Measurements from ENCODE around the gene SBNO2. TPM values are rescaled to one million over a fixed set of nuclear protein-coding genes. Genes with fewer than 3 reads are reported as not detected.

SBNO2 gene, protein sequence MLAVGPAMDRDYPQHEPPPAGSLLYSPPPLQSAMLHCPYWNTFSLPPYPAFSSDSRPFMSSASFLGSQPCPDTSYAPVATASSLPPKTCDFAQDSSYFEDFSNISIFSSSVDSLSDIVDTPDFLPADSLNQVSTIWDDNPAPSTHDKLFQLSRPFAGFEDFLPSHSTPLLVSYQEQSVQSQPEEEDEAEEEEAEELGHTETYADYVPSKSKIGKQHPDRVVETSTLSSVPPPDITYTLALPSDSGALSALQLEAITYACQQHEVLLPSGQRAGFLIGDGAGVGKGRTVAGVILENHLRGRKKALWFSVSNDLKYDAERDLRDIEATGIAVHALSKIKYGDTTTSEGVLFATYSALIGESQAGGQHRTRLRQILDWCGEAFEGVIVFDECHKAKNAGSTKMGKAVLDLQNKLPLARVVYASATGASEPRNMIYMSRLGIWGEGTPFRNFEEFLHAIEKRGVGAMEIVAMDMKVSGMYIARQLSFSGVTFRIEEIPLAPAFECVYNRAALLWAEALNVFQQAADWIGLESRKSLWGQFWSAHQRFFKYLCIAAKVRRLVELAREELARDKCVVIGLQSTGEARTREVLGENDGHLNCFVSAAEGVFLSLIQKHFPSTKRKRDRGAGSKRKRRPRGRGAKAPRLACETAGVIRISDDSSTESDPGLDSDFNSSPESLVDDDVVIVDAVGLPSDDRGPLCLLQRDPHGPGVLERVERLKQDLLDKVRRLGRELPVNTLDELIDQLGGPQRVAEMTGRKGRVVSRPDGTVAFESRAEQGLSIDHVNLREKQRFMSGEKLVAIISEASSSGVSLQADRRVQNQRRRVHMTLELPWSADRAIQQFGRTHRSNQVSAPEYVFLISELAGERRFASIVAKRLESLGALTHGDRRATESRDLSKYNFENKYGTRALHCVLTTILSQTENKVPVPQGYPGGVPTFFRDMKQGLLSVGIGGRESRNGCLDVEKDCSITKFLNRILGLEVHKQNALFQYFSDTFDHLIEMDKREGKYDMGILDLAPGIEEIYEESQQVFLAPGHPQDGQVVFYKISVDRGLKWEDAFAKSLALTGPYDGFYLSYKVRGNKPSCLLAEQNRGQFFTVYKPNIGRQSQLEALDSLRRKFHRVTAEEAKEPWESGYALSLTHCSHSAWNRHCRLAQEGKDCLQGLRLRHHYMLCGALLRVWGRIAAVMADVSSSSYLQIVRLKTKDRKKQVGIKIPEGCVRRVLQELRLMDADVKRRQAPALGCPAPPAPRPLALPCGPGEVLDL (N-terminal part only)
- 26.6 TPM for total RNA-seq

DNA sequence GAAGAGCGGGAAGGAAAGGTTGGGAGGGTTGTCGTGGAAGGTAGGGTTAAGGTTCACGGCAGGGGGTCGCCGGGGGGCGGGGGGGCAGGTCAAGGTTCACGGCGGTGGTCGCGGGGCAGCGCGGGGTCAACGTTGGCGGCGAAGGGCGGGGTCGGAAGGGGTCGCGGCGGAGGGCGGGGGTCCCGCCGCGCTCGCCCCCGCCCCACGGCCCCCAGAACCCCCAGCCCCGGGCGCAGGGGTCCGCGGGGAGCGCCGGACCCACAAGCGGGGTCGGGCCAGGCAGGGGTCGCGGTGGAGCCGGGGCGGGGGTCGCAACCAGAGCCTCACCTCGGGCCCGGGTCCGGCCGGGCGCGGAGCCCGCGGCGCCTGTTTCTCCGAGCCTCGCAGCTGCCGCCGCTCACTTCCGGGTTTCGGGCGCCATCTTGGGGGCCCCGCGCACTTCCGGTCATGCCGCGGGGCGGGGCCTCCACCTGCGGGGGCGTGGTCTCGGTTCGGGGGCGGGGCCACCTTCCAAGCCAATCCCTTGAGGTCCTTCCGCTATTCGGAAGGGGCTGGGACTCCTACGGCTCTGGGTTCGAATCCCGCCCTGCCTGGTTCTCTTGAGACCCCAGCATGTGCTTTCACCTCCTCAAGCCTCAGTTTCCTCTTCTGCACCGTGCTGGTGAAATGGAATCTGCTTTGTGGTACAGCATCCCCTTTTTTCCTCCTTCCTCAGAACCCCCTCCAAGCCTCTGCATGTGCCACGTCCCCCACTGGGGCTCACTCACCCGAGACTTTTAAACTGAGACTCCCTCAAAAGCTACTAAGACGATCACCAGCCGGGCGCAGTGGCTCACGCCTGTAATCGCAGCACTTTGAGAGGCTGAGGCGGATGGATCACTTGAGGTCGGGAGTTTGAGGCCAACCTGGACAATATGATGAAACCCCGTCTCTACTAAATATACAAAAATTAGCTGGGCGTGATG lies at the start of gene SBNO2:
TSS of gene SBNO2 (minus strand) at position 424 of the 965 bp plus-strand sequence. CDS start 19,992 bp downstream, outside the sequence.

DNA sequence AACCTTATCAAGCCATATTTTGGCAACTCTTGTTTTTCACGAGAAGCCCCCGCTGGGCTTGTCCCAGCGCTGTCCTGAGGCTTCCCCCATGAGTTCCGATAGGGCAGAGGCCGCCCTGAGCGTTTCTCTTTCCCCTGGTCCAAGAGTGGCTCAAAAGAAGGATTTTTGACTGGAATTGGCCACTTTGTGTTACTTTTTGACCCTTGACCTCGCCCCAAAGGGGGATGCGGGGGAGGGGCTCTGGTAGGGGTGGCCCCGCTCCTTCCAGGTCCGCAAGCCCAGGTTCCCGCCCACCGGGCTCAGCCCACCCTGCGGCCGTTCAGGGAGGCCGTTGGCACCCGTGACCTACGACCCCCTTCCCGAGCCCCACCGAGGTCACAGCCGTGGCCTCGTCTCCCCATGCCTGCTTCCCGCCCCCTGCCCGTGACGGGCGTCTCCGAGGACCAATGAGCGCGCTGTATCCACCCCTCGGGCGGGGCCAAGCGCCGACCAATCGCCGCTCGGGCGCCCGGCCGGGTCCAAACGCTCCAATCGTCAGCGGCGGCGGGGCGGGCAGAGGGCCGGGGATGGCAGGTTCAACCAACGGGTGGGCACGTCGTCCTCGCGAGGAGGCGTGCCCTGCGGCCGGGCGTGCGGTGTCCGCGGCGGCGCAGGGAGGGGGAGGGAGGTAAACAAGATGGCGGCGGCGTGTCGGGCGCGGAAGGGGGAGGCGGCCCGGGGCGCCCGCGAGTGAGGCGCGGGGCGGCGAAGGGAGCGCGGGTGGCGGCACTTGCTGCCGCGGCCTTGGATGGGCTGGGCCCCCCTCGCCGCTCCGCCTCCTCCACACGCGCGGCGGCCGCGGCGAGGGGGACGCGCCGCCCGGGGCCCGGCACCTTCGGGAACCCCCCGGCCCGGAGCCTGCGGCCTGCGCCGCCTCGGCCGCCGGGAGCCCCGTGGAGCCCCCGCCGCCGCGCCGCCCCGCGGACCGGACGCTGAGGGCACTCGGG lies 31.3 kb upstream of the SBNO2 start, which contains the start of gene STK11:
TSS of gene STK11 (plus strand) at position 665 of the 986 bp plus-strand sequence. CDS start 1,136 bp downstream, outside the sequence.

DNA sequence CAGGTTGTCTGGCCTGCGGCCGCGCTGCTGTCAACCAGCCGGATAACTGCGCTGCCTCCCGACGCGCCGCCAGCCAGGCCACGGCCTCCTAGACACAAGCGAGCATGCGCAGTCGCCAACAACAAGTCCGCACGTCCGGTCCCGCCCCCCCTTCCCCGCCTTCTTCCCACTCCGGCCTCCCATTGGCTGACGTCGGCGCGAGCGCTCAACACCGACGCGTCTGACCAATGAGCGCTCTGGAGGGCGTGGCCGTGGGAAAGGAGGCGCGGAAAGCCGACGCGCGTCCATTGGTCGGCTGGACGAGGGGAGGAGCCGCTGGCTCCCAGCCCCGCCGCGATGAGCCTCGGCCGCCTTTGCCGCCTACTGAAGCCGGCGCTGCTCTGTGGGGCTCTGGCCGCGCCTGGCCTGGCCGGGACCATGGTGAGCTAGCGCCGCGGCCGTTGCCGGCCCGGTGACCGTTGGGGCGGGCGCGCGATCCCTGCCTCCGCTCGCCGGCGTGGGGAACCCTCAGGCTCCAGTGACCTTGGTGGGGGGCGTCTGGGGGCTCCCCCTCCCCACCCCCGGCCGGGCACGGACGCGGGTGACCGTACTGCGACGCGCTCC lies 70.3 kb downstream of the SBNO2 start, which contains the start of gene GPX4:
TSS of gene GPX4 (plus strand) at position 287 of the 603 bp plus-strand sequence. CDS start at position 337, 50 bp downstream.

DNA sequence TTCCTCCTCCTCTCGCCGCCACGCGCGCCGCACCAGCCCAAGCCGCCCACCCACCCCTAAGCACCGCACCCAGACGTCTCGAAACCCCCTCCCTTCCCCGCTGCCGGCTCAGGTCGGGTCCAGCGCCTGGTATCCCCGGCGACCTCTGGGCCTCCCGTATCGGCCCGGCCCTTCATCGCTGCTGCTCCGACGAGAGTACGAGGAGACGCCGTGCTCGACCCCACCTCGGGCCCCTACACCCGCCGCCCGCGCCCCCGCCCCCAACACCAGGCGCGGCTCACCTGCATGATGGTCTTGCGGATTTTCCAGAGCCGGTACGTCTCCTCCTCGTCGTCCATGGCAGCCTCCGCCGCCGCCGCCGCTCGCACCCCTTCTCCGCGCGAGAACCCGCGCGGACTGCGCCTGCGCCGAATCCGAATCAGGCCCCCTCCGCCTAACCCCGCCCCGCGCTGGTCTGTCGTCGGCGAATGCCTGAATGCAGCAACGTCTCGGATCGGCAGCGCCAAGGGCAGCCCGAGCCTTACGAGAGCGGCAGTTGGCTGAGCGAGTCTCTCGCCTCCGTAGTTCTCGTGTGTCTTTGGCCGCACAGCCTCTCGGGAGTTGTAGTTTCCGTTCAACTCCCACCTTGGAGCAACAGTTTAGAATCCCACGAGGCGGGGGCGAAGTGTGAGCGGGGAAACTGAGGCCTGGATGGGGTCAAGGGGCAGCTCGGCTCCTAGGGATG lies 78.9 kb downstream of the SBNO2 start, which contains the start of gene POLR2E:
TSS of gene POLR2E (minus strand) at position 398 of the 724 bp plus-strand sequence. CDS start at position 338, 60 bp downstream.

DNA sequence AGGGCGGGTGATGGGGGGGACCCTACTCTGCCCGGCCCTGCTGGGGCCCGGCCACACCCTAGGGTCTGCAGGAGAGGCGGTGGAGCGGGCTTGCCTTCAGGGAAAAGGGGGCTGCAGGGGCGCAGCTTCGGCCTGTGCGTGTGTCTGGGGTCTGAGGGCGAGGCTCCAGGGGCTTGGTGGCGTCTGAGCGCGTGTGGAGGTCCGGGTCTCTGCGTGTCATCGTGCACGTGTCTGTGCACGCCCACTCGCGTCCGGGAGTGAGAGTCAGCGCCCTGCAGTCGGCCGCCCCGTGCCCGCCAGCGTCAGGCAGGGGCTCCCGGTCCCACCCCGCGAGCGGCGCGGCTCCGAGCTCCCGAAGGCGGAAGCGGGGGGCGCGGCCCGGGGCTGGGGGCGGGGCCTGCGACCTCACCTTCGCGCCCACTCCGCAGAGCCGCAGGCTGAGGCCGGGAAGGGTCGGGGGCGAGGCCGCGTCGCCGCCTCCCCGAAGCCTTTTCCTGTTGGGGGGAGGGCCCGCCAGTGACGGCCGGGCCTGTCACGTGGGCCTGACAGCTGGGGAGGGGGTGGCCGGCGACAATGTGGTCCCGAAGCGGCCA lies 107.2 kb downstream of the SBNO2 start, which contains the start of gene ARHGAP45:
TSS of gene ARHGAP45 (plus strand) at position 420 of the 593 bp plus-strand sequence. CDS start 239 bp downstream, outside the sequence.

Other genes starting within 250 kb of the SBNO2 start
- gene ARID3A, start 248.2 kb downstream of the SBNO2 start, total RNA-seq = 56.3 TPM
- gene WDR18, start 189.9 kb downstream of the SBNO2 start, total RNA-seq = 104 TPM
- 0.47 TPM for gene GRIN3B, start 173.8 kb downstream of the SBNO2 start, total RNA-seq
- gene TMEM259, start 153.1 kb downstream of the SBNO2 start, total RNA-seq = 96.6 TPM
- not detected for gene RNU6-2, start 152.7 kb downstream of the SBNO2 start, total RNA-seq
- gene CNN2, start 147.7 kb downstream of the SBNO2 start, total RNA-seq = 194 TPM
- gene ABCA7, start 134.2 kb downstream of the SBNO2 start, total RNA-seq = 16.5 TPM
- gene ARHGAP45, start 107.1 kb downstream of the SBNO2 start, total RNA-seq = 24.3 TPM
- gene POLR2E, start 78.9 kb downstream of the SBNO2 start, total RNA-seq = 110 TPM
- 175 TPM for gene GPX4, start 70.3 kb downstream of the SBNO2 start, total RNA-seq
- 78.9 TPM for gene STK11, start 31.5 kb upstream of the SBNO2 start, total RNA-seq
- gene CBARP, start 63.7 kb upstream of the SBNO2 start, total RNA-seq = 2.3 TPM
- 73.6 TPM for gene ATP5F1D, start 67.5 kb upstream of the SBNO2 start, total RNA-seq
- gene MIDN, start 74.3 kb upstream of the SBNO2 start, total RNA-seq = 40.8 TPM
- 748 TPM for gene CIRBP, start 95.1 kb upstream of the SBNO2 start, total RNA-seq
- 16.6 TPM for gene FAM174C, start 101.3 kb upstream of the SBNO2 start, total RNA-seq
- gene EFNA2, start 111.6 kb upstream of the SBNO2 start, total RNA-seq = 2.9 TPM
- 83.7 TPM for gene NDUFS7, start 209.6 kb upstream of the SBNO2 start, total RNA-seq
- gene GAMT, start 227.3 kb upstream of the SBNO2 start, total RNA-seq = 63.8 TPM
- gene DAZAP1, start 233.3 kb upstream of the SBNO2 start, total RNA-seq = 59.6 TPM

All from metanephros (tissue), 1 donor.